Measurements from ENCODE around the gene HECW1.

HECW1 gene

DNA sequence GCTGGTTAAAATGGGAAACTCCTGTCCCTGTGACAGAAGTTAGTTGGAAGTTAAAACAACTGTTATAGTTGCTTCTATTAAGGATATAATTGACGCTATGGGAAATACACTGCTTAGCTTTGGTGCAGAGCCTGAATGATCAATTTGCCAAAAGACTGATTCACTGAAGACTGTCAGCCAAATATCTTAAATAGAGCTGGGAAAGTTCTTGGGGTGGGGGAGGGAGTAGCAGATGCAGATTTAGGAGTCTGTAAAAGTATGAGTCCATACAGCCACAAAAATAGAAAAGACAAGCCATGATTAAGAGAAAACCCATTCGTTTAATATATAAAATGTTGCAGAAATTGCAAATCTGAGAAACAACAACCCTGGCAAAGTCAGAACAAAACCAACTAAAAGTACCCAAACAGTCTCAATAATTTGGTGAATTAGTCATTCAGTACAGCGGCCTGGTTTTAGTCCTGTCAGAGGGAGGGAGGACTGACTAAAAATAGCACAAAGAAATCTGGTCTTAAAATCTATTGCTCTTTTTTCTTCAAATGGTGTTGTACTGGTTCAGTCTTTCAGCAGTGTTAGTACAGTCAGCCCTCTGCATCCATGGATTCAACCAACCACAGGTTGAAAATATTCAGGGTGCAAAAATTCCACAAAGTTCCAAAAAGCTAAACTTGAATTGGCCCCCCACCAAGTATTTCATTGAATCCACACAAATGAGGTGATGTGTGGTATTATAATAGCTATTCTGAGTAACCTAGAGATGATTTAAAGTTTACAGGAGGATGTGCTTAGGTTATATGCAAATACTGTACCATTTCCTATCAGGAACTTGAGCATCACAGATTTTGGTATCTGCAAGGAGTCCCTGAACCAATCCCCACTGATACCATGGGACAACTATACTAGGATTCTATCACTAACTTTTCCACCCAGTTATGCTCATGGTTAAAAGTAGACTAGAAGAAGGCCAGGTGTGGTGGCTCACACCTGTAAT is 500.4 kb downstream of the HECW1 start:
- no peak for DNase-seq (ENCODE audit: low read depth)
